ENCODE results near the gene ASPN. TPM values are rescaled to one million over a fixed set of nuclear protein-coding genes. Genes with fewer than 3 reads are reported as not detected.

Gene ASPN
- total and polyA plus RNA-seq, 2 of the 13 experiments (the other 11 are each of a cell fraction or from before 2014, with no cell fraction given) = not detected

DNA sequence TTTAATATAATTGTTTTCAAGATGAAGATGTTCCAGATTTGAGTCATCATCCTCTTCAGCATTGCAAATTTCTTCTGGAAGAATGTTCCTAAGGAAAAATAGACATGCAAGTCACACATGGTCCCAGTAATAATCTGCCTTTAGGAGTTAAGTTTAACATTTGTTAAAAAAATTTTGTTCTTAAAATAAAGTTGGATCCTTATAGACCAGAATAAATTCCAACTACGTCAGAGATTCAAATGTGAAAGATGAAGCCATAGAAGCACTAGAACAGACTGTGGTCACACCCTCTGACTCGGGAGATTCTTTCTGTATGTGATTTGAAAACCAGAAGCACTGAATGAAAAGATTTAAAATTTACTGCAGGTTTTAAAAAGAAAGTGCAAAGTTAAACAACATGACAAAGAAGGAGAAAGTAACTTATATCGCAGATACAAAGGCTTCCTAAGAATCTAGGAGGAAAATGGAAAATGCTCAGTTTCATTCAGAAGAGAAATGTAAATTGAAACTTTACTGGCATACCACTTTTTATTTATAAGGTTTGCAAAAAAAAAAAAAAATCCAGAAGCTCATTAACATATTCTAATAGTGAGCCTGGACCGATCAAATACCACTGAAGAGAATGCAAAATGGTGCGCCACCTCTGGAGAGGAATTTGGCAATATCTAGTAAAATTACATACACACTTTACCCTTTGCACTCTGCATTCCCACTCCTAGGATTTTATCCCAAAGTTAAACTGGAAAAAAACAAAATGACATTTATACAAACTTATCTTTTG lies 14.3 kb upstream of the ASPN start:
- Histone ChIP-seq H4K20me1 (ENCODE audit: insufficient read depth, low read length) (no peaks in the 10 kb centered on the region), H3K27me3 (ENCODE audit: control insufficient read depth in 1 of 2, insufficient read depth in 2 of 2, low read length in 2 of 2) (no peaks in the 10 kb centered on the region), H2AFZ (ENCODE audit: low read length) (no peak overlapping the region), H3K4me2 (ENCODE audit: low read depth, low read length) (no peak overlapping the region), H3K9me3 (ENCODE audit: low read length) (no peaks in the 10 kb centered on the region), H3K79me2 (ENCODE audit: insufficient read depth, low read length) (no peaks in the 10 kb centered on the region), H3K36me3 (replicated peaks in 1 of 2; ENCODE audit: control insufficient read depth in 1 of 2, insufficient read depth in 2 of 2, low read length in 2 of 2) (no peaks in the 10 kb centered on the region), H3K27ac (ENCODE audit: extremely low read length, insufficient read depth, low read length) (no peak overlapping the region), H3K4me3 (replicated peaks in 1 of 3; ENCODE audit: insufficient read depth in 1 of 3, low read depth in 2 of 3, low read length in 3 of 3) (no peak overlapping the region), H3K9ac (ENCODE audit: insufficient read depth, low read depth, low read length) (no peak overlapping the region), H3K4me1 (ENCODE audit: insufficient read depth, low read length) (no peaks in the 10 kb centered on the region)
- ChIA-PET POLR2A (no interaction called here), CTCF (ENCODE audit: low intra/inter-chr PET ratio, low total read pairs) (no interaction called here)
- FAIRE-seq (no peak), ATAC-seq (no peak), DNase-seq (ENCODE audit: low spot score) (no peak)
- WGBS (ENCODE audit: low lambda C conversion rate) = 91% methylated on average over 5 of the region's 5 CpGs
- intact Hi-C loops (cut with micrococcal nuclease; ENCODE audit: unreplicated experiment) = no loop called here
- in situ Hi-C loops (cut with HindIII; ENCODE audit: extremely low pct_ligation_motif_present, low pct_unique_long_range_greater_than_20kb) = no loop called here
- no TSS peak for BruUV-seq (replicated peaks)
- TF ChIP-seq ZNF737 (CRISPR knock-in tag; IDR thresholded peaks at IDR 0.05; ENCODE audit: borderline replicate concordance) = no peak
- TF ChIP-seq, protein P1, sequence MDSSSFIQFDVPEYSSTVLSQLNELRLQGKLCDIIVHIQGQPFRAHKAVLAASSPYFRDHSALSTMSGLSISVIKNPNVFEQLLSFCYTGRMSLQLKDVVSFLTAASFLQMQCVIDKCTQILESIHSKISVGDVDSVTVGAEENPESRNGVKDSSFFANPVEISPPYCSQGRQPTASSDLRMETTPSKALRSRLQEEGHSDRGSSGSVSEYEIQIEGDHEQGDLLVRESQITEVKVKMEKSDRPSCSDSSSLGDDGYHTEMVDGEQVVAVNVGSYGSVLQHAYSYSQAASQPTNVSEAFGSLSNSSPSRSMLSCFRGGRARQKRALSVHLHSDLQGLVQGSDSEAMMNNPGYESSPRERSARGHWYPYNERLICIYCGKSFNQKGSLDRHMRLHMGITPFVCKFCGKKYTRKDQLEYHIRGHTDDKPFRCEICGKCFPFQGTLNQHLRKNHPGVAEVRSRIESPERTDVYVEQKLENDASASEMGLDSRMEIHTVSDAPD (CRISPR knock-in tag; IDR thresholded peaks at IDR 0.05) = no peak
- TF ChIP-seq, protein P2, sequence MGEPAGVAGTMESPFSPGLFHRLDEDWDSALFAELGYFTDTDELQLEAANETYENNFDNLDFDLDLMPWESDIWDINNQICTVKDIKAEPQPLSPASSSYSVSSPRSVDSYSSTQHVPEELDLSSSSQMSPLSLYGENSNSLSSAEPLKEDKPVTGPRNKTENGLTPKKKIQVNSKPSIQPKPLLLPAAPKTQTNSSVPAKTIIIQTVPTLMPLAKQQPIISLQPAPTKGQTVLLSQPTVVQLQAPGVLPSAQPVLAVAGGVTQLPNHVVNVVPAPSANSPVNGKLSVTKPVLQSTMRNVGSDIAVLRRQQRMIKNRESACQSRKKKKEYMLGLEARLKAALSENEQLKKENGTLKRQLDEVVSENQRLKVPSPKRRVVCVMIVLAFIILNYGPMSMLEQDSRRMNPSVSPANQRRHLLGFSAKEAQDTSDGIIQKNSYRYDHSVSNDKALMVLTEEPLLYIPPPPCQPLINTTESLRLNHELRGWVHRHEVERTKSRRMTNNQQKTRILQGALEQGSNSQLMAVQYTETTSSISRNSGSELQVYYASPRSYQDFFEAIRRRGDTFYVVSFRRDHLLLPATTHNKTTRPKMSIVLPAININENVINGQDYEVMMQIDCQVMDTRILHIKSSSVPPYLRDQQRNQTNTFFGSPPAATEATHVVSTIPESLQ (CRISPR knock-in tag; conservative IDR thresholded peaks at IDR 0.05) = no peak
- TF ChIP-seq, protein P3, sequence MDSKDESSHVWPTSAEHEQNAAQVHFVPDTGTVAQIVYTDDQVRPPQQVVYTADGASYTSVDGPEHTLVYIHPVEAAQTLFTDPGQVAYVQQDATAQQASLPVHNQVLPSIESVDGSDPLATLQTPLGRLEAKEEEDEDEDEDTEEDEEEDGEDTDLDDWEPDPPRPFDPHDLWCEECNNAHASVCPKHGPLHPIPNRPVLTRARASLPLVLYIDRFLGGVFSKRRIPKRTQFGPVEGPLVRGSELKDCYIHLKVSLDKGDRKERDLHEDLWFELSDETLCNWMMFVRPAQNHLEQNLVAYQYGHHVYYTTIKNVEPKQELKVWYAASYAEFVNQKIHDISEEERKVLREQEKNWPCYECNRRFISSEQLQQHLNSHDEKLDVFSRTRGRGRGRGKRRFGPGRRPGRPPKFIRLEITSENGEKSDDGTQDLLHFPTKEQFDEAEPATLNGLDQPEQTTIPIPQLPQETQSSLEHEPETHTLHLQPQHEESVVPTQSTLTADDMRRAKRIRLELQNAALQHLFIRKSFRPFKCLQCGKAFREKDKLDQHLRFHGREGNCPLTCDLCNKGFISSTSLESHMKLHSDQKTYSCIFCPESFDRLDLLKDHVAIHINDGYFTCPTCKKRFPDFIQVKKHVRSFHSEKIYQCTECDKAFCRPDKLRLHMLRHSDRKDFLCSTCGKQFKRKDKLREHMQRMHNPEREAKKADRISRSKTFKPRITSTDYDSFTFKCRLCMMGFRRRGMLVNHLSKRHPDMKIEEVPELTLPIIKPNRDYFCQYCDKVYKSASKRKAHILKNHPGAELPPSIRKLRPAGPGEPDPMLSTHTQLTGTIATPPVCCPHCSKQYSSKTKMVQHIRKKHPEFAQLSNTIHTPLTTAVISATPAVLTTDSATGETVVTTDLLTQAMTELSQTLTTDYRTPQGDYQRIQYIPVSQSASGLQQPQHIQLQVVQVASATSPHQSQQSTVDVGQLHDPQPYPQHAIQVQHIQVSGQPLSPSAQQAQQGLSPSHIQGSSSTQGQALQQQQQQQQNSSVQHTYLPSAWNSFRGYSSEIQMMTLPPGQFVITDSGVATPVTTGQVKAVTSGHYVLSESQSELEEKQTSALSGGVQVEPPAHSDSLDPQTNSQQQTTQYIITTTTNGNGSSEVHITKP (CRISPR knock-in tag; IDR thresholded peaks at IDR 0.05; ENCODE audit: low read depth) = no peak
- no peak for TF ChIP-seq ZNF703 (CRISPR knock-in tag; IDR thresholded peaks at IDR 0.05; ENCODE audit: borderline replicate concordance)
- TF ChIP-seq, protein P4, sequence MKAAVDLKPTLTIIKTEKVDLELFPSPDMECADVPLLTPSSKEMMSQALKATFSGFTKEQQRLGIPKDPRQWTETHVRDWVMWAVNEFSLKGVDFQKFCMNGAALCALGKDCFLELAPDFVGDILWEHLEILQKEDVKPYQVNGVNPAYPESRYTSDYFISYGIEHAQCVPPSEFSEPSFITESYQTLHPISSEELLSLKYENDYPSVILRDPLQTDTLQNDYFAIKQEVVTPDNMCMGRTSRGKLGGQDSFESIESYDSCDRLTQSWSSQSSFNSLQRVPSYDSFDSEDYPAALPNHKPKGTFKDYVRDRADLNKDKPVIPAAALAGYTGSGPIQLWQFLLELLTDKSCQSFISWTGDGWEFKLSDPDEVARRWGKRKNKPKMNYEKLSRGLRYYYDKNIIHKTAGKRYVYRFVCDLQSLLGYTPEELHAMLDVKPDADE (CRISPR knock-in tag; IDR thresholded peaks at IDR 0.05) = no peak
- TF ChIP-seq, protein P5, sequence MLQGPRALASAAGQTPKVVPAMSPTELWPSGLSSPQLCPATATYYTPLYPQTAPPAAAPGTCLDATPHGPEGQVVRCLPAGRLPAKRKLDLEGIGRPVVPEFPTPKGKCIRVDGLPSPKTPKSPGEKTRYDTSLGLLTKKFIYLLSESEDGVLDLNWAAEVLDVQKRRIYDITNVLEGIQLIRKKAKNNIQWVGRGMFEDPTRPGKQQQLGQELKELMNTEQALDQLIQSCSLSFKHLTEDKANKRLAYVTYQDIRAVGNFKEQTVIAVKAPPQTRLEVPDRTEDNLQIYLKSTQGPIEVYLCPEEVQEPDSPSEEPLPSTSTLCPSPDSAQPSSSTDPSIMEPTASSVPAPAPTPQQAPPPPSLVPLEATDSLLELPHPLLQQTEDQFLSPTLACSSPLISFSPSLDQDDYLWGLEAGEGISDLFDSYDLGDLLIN (CRISPR knock-in tag; IDR thresholded peaks at IDR 0.05; ENCODE audit: borderline replicate concordance) = no peak
- no peak for TF ChIP-seq BCL6 (CRISPR knock-in tag; IDR thresholded peaks at IDR 0.05)
- TF ChIP-seq, protein P6, sequence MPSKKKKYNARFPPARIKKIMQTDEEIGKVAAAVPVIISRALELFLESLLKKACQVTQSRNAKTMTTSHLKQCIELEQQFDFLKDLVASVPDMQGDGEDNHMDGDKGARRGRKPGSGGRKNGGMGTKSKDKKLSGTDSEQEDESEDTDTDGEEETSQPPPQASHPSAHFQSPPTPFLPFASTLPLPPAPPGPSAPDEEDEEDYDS (CRISPR knock-in tag; IDR thresholded peaks at IDR 0.05) = no peak

Data from HepG2 (cell line).